DMS79 (cell line): ENCODE measurements around the gene PPP2R5B.
A peak's percentile ranks its signal among the peaks of the same experiment; 100 is the strongest.

Source experiments
- DNase-seq: peaks from one replicate; lab custom pipeline; 2025; lab: John Stamatoyannopoulos, UW

PPP2R5B gene

GRCh38 chr11:64923944-64924909 is at the start of gene PPP2R5B:
Gene PPP2R5B, plus strand, starts transcription at chr11:64924689. Its CDS starts 1,046 bp downstream, at chr11:64925735.
- peak; percentile 63 for DNase-seq

- DNase-seq, result no peak
These were observed 48.9 kb upstream of the PPP2R5B start for GRCh38 chr11:64875369-64876228.

- DNase-seq, result no peak
These were observed 48.2 kb upstream of the PPP2R5B start for GRCh38 chr11:64876229-64876750.

DNA sequence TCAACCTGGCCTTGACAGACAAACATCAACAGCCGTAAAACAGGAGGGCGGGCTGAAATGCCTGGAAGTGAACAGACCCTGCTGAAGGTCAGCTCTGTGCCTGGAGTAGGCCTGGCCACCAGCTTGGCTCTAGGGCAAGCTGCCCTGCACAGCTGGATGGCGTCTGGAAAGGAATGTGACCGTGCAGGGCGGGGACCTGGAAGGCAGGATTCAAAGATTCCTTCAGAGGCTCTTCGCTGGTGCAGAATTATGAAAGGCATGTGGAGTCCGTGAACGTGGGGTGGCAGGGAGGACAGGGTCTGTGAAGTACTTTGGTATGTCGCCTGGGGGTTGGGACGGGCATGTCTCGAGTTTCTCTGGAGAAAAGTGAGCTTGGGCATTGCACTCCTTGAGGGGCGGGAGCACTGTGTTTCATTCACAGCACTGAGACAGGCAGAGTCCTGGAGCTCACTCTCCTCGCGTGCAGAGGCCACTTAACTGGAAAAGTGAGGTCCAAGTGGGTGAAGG is 47.6 kb upstream of the PPP2R5B start:
- no peak for DNase-seq

GRCh38 chr11:64877390-64878222 is 46.9 kb upstream of the PPP2R5B start:
- DNase-seq, result no peak

- no peak for DNase-seq
These were observed 46.3 kb upstream of the PPP2R5B start for GRCh38 chr11:64878223-64878493.

DNA sequence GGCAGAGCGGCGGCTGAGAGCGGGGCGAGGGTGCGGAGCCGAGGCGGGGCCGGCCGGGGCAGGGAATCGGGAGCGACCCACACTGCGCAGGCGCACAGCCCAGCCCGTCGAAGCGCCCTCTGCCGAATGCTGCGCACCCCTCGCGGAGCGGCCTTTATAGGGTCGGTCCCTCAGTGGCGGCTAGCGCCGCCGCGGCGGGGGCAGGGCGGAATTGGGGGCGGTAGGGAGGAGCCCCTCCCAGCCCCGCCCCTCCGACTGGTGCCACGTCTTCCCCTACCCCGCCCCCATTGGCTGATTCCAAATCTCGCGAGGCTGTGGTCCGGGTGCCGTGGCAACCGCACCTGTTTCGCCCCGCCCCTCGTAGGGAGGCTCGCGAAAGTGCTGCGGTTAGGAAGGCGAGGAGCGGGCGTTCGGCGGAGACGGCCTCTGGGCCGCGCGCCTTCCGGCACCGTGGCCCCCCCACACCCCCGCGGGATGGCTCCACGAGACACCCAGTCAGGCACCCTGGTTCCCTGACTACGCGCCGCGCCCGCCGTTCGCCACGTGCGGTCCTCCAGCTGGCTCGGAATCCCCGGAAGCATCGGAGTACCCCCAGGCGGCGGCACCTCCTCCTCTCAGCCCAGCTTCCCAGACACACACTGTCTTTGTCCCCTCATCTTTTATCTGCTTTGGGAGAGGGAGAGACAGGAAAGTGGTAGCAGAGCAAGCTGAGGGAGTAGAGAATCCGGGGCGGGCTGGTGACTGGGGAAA is 45.8 kb upstream of the PPP2R5B start, which contains the start of gene EHD1:
Gene EHD1, minus strand, starts transcription at position 128 of the 750 bp plus-strand sequence. CDS start 157 bp downstream, outside the sequence.
- peak; percentile 94 for DNase-seq

GRCh38 chr11:64879244-64879900 is 45.1 kb upstream of the PPP2R5B start:
- DNase-seq, result no peak

GRCh38 chr11:64880240-64881001 is 44.1 kb upstream of the PPP2R5B start:
- no peak for DNase-seq

GRCh38 chr11:64881476-64881875 is 43.0 kb upstream of the PPP2R5B start:
- DNase-seq, result peak; percentile 16

DNA sequence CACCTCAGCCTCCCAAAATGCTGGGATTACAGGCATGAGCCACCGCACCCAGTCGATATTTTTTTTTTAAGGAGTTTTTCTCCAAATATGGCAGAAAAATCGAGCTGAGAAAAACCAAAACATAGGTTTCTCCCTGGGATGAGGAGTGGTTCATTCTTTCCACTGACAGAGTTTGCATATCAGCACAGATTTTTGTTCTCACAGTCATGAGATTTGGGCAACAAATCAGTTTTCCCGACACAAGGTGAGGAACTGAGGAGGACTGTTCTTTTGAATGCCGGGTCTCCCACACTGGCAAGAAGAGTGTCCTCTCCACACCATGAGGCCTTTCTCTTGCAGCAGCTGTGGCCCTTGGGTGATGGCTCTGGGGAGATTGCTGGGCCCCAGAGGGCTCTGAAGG is 42.2 kb upstream of the PPP2R5B start:
- DNase-seq, result no peak

GRCh38 chr11:64883575-64883974 is 40.9 kb upstream of the PPP2R5B start:
- no peak for DNase-seq

DNA sequence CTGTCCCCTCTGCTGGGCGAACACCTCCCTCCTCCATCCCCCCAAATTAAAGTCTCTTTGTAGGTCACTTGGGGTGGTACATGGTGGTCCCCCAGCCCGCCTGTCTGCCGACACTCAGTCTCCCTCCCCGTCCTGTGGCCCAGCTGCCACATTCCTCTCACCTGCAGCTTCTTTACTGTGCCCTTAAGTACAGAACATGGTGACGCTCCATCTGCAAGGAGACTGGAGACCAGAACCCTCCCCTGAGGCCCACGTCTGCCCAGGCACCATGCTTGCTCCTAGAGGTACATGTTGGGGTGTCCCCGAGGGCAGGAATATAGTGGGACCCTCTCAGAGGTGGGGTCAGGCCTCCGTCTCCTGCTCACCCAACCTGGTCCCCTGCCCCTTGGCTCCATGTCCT is 40.5 kb upstream of the PPP2R5B start:
- DNase-seq, result no peak

- no peak for DNase-seq
These were observed 38.9 kb upstream of the PPP2R5B start for GRCh38 chr11:64885367-64886286.

DNA sequence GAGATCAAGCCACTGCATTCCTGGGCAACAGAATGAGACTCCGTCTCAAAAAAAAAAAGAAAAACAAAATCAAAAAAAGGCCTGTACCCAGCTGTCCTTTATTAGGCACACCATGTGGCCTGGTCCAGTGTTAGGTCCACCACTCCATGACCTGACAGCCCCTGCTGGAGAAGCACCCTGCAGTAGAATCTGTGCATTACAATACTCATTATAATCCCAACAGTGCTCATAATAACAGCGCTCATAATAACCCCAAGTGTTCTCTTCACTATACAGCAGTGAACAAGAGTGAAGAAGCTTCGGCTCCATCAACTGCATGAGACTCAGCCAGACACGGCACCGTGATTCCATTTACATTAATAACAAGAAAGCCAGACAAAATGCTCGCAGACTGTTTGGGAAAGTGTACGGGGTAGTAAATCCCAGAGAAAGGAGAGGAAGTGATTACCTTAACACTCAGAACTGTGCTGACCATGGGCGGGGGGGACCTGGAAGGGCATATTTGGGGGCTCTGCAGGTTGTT is 37.2 kb upstream of the PPP2R5B start:
- no peak for DNase-seq

DNA sequence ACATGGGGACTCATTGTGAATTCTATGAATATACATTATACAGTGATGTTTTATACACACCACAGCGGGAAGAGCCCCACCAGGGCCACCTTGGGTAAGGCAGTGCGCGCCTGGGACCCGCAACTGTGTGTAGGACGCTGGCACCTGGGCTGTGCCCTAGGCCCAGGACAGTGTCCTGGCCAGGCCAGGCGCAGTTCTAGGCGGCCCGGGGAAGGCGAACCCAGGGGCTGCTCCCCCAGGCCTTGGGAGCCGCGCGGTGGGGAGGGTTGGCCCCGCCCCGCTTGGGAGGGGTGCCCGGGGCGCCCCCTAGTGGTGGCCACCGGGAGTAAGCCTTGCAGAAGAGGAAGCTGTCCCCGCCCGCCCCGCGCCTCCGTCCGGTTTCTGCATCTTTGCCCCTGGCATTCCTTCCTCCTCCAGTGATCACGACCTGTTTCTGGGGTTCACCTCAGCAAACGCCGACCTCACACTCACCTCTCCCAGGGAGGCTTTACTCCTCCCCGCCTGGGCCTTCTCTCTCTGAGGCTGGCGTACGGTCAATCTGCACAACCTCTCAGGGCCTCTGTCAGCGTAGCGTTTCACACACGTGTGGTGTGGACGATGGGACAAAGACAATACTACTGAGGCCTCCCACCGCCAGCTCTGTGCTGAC is 36.6 kb upstream of the PPP2R5B start:
- DNase-seq, result no peak

GRCh38 chr11:64888406-64888728 is 36.1 kb upstream of the PPP2R5B start:
- DNase-seq, result no peak
